Measurements from ENCODE around the gene CNN1.
"Not testable (repeated sequence)": the region's sequence is repeated elsewhere in the genome, so short reads cannot be mapped to it uniquely, and the experiment has no call there.

Gene CNN1

GRCh38 chr19:11566164-11566563 lies 27.5 kb downstream of the CNN1 start:
- DNase-seq = no peak

GRCh38 chr19:11570039-11570462 lies 31.4 kb downstream of the CNN1 start:
- DNase-seq = peak; percentile 84

- DNase-seq = not testable (repeated sequence)
These were observed 34.7 kb downstream of the CNN1 start for GRCh38 chr19:11573354-11573753.

GRCh38 chr19:11573763-11574162 lies 35.1 kb downstream of the CNN1 start:
- not testable (repeated sequence) for DNase-seq

- no peak for DNase-seq
These were observed 36.0 kb downstream of the CNN1 start for GRCh38 chr19:11574689-11575088.

- DNase-seq = no peak
These were observed 37.6 kb downstream of the CNN1 start for GRCh38 chr19:11576227-11576626.

- no peak for DNase-seq
These were observed 39.0 kb downstream of the CNN1 start, which contains the start of gene ACP5 for GRCh38 chr19:11577451-11578257. ACP5 (minus strand) TSS chr19:11577645; CDS start chr19:11577317, 328 bp downstream.

- no peak for DNase-seq
These were observed 39.8 kb downstream of the CNN1 start for GRCh38 chr19:11578258-11579142.

- DNase-seq = no peak
These were observed 41.5 kb downstream of the CNN1 start for GRCh38 chr19:11580116-11580515.

GRCh38 chr19:11581740-11582139 lies 43.1 kb downstream of the CNN1 start:
- no peak for DNase-seq

GRCh38 chr19:11586331-11586730 lies 47.7 kb downstream of the CNN1 start:
- no peak for DNase-seq

- peak; percentile 88 for DNase-seq
These were observed 48.8 kb downstream of the CNN1 start for GRCh38 chr19:11587302-11587974.

- DNase-seq = no peak
These were observed 49.5 kb downstream of the CNN1 start for GRCh38 chr19:11587975-11588631.

- no peak for DNase-seq
These were observed 55.4 kb downstream of the CNN1 start for GRCh38 chr19:11594084-11594483.

- no peak for DNase-seq
These were observed 57.5 kb downstream of the CNN1 start for GRCh38 chr19:11596156-11596555.

GRCh38 chr19:11597202-11598102 lies 58.8 kb downstream of the CNN1 start, which contains the start of gene ZNF627:
ZNF627 (plus strand) TSS chr19:11597483; CDS start chr19:11597628, 145 bp downstream.
- peak; percentile 98 for DNase-seq

- no peak for DNase-seq
These were observed 59.4 kb downstream of the CNN1 start for GRCh38 chr19:11598103-11598483.

- DNase-seq = no peak
These were observed 60.1 kb downstream of the CNN1 start for GRCh38 chr19:11598746-11599145.

- DNase-seq = not testable (repeated sequence)
These were observed 61.1 kb downstream of the CNN1 start for GRCh38 chr19:11599704-11600103.
